RKO (cell line): ENCODE measurements around the gene NPBWR2.
"Not testable (repeated sequence)": the region's sequence is repeated elsewhere in the genome, so short reads cannot be mapped to it uniquely, and the experiment has no call there.

Experiments used
- DNase-seq: peaks from one replicate; pipeline ENCODE4 v3.0.0-alpha.2; 2016; ENCODE audit warnings: low spot score

The NPBWR2 gene

GRCh38 chr20:64143018-64143801 lies 35.8 kb upstream of the NPBWR2 start:
- DNase-seq, result no peak

GRCh38 chr20:64142590-64142989 lies 35.2 kb upstream of the NPBWR2 start:
- no peak for DNase-seq

- DNase-seq, result no peak
Measured at GRCh38 chr20:64140956-64141355, 33.6 kb upstream of the NPBWR2 start.

- DNase-seq, result no peak
Measured at GRCh38 chr20:64140061-64140931, 32.9 kb upstream of the NPBWR2 start.

GRCh38 chr20:64139199-64140060 lies 32.1 kb upstream of the NPBWR2 start:
- DNase-seq, result no peak

- no peak for DNase-seq
Measured at GRCh38 chr20:64138276-64138815, 31.0 kb upstream of the NPBWR2 start.

GRCh38 chr20:64137598-64138031 lies 30.2 kb upstream of the NPBWR2 start:
- no peak for DNase-seq

GRCh38 chr20:64136004-64136710 lies 28.8 kb upstream of the NPBWR2 start:
- no peak for DNase-seq

- not testable (repeated sequence) for DNase-seq
Measured at GRCh38 chr20:64134744-64135143, 27.4 kb upstream of the NPBWR2 start.

GRCh38 chr20:64133951-64134407 lies 26.6 kb upstream of the NPBWR2 start:
- no peak for DNase-seq

- peak; percentile 59 for DNase-seq
Measured at GRCh38 chr20:64131406-64131805, 24.0 kb upstream of the NPBWR2 start.

GRCh38 chr20:64130876-64131275 lies 23.5 kb upstream of the NPBWR2 start:
- no peak for DNase-seq

- no peak for DNase-seq
Measured at GRCh38 chr20:64130271-64130670, 22.9 kb upstream of the NPBWR2 start.

- no peak for DNase-seq
Measured at GRCh38 chr20:64129146-64129782, 21.9 kb upstream of the NPBWR2 start.

GRCh38 chr20:64123517-64123916 lies 16.2 kb upstream of the NPBWR2 start:
- DNase-seq, result not testable (repeated sequence)

- DNase-seq, result not testable (repeated sequence)
Measured at GRCh38 chr20:64122927-64123326, 15.6 kb upstream of the NPBWR2 start.

GRCh38 chr20:64121586-64121985 lies 14.2 kb upstream of the NPBWR2 start:
- no peak for DNase-seq

GRCh38 chr20:64119681-64120341 lies 12.4 kb upstream of the NPBWR2 start:
- no peak for DNase-seq

- no peak for DNase-seq
Measured at GRCh38 chr20:64119301-64119680, 11.9 kb upstream of the NPBWR2 start.

GRCh38 chr20:64117432-64117777 lies 10.0 kb upstream of the NPBWR2 start:
- not testable (repeated sequence) for DNase-seq
